ENCODE results near the gene PPARG. TPM values are rescaled to one million over a fixed set of nuclear protein-coding genes. Genes with fewer than 3 reads are reported as not detected.
"Not testable (repeated sequence)": the region's sequence is repeated elsewhere in the genome, so short reads cannot be mapped to it uniquely, and the experiment has no call there.

PPARG gene
- total RNA-seq, 6 donors from 2014 or later, result 39.8 to 93.9 (median 52.7) TPM

GRCh38 chr3:12476238-12476897 lies 187.5 kb downstream of the PPARG start:
- no peak for ATAC-seq (ENCODE audit: low FRiP score in 2 of 2)
- H3K4me3 ChIP-seq, result no peak overlapping the region
- no peaks in the 10 kb centered on the region for H3K9me3 ChIP-seq
- H3K27me3 ChIP-seq, result no peaks in the 10 kb centered on the region
- 65 to 68% methylated on average over 5 of the region's 5 CpGs for WGBS, 2 donors
- TF ChIP-seq EP300 (IDR thresholded peaks at IDR 0.05) (no peak), CTCF (IDR thresholded peaks at IDR 0.05) (no peak), POLR2AphosphoS5 (IDR thresholded peaks at IDR 0.05) (no peak), POLR2A (IDR thresholded peaks at IDR 0.05) (no peak)
- DNase-seq, result no peak
- H3K27ac ChIP-seq, result peak overlapping the region in 3 of 4 donors; percentile 18 to 51 (median 43)
- H3K36me3 ChIP-seq, result no peaks in the 10 kb centered on the region
- peaks cover 7 to 22% (median 8%) of the 10 kb centered on the region in 4 donors for H3K4me1 ChIP-seq

GRCh38 chr3:12477256-12477655 lies 188.4 kb downstream of the PPARG start:
- no peak for ATAC-seq (ENCODE audit: low FRiP score in 2 of 2)
- Histone ChIP-seq H3K4me3 (no peak overlapping the region), H3K4me1 (peaks cover 7 to 22% (median 8%) of the 10 kb centered on the region in 4 donors), H3K27me3 (no peaks in the 10 kb centered on the region), H3K9me3 (no peaks in the 10 kb centered on the region), H3K27ac (no peak overlapping the region), H3K36me3 (no peaks in the 10 kb centered on the region)
- TF ChIP-seq CTCF (IDR thresholded peaks at IDR 0.05), result no peak
- TF ChIP-seq EP300 (IDR thresholded peaks at IDR 0.05), result no peak
- TF ChIP-seq POLR2A (IDR thresholded peaks at IDR 0.05), result no peak
- TF ChIP-seq POLR2AphosphoS5 (IDR thresholded peaks at IDR 0.05), result no peak
- no peak for DNase-seq
- WGBS, 2 donors, result 86 to 94% methylated on average over 5 of the region's 5 CpGs

GRCh38 chr3:12478326-12478725 lies 189.5 kb downstream of the PPARG start:
- no peaks in the 10 kb centered on the region for H3K9me3 ChIP-seq
- H3K27me3 ChIP-seq, result no peaks in the 10 kb centered on the region
- no peak for ATAC-seq (ENCODE audit: low FRiP score in 2 of 2)
- H3K4me1 ChIP-seq, result peaks cover 7 to 23% (median 12%) of the 10 kb centered on the region in 4 donors
- H3K27ac ChIP-seq, result no peak overlapping the region
- no peak for DNase-seq
- TF ChIP-seq POLR2A (IDR thresholded peaks at IDR 0.05), result no peak
- TF ChIP-seq EP300 (IDR thresholded peaks at IDR 0.05), result no peak
- no peak for TF ChIP-seq CTCF (IDR thresholded peaks at IDR 0.05)
- no peak for TF ChIP-seq POLR2AphosphoS5 (IDR thresholded peaks at IDR 0.05)
- H3K4me3 ChIP-seq, result no peak overlapping the region
- 72 to 81% methylated on average over 5 of the region's 5 CpGs for WGBS, 2 donors
- no peaks in the 10 kb centered on the region for H3K36me3 ChIP-seq

GRCh38 chr3:12479198-12479597 lies 190.3 kb downstream of the PPARG start:
- not testable (repeated sequence) for H3K4me3 ChIP-seq; H3K27ac ChIP-seq; H3K27me3 ChIP-seq; H3K9me3 ChIP-seq; H3K36me3 ChIP-seq; ATAC-seq (ENCODE audit: low FRiP score in 2 of 2); DNase-seq
- H3K4me1 ChIP-seq, result peaks cover 12 to 30% (median 19%) of the 10 kb centered on the region in 4 donors
- 95 to 96% methylated on average over 3 of the region's 3 CpGs for WGBS, 2 donors

- ATAC-seq (ENCODE audit: low FRiP score in 2 of 2), result peak; percentile 45 to 56
Measured at GRCh38 chr3:12479919-12480427, 191.1 kb downstream of the PPARG start.

More at GRCh38 chr3:12479919-12480427, 191.1 kb downstream of the PPARG start:
- Histone ChIP-seq H3K27ac (no peak overlapping the region), H3K36me3 (no peaks in the 10 kb centered on the region), H3K4me1 (peaks cover 14 to 31% (median 22%) of the 10 kb centered on the region in 4 donors), H3K27me3 (no peaks in the 10 kb centered on the region), H3K4me3 (no peak overlapping the region), H3K9me3 (no peaks in the 10 kb centered on the region)
- WGBS, 2 donors, result 24 to 44% methylated on average over 4 to 9 of the region's 9 CpGs
- TF ChIP-seq POLR2A (IDR thresholded peaks at IDR 0.05), result no peak
- TF ChIP-seq EP300 (IDR thresholded peaks at IDR 0.05), result no peak
- no peak for TF ChIP-seq POLR2AphosphoS5 (IDR thresholded peaks at IDR 0.05)
- TF ChIP-seq CTCF (IDR thresholded peaks at IDR 0.05), result peak; percentile 67 to 87 (median 82)
- peak in 1 of 2 donors; percentile 30 for DNase-seq

All from upper lobe of left lung (tissue), 6 donors.